ENCODE results near the gene DUXA.
"Not testable (repeated sequence)": the region's sequence is repeated elsewhere in the genome, so short reads cannot be mapped to it uniquely, and the experiment has no call there.

DUXA gene

DNA sequence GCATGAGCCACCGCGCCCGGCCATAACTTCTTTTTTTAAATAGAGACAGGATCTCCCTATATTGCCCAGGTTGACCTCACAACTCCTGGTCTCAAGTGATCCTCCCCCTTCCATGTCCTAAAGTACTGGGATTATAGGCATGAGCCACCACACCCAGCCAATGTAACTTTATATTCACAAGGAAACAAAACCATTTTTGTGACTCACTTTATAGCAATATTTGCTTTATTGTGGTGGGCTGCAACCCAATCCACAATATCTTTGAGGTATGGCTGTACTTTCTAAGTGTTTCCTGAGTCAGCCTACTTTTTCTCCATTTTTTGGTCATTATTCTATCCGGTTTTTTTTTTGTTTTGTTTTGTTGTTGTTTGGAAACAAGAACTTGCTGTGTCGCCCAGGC lies 14.4 kb downstream of the DUXA start:
- no peak for DNase-seq
- Histone ChIP-seq H3K27me3 (no peaks in the 10 kb centered on the region), H3K36me3 (no peaks in the 10 kb centered on the region), H3K4me3 (ENCODE audit: low read depth, low read length) (no peak overlapping the region), H3K9me3 (no peaks in the 10 kb centered on the region), H3K4me1 (no peaks in the 10 kb centered on the region)
- TF ChIP-seq, protein P1, sequence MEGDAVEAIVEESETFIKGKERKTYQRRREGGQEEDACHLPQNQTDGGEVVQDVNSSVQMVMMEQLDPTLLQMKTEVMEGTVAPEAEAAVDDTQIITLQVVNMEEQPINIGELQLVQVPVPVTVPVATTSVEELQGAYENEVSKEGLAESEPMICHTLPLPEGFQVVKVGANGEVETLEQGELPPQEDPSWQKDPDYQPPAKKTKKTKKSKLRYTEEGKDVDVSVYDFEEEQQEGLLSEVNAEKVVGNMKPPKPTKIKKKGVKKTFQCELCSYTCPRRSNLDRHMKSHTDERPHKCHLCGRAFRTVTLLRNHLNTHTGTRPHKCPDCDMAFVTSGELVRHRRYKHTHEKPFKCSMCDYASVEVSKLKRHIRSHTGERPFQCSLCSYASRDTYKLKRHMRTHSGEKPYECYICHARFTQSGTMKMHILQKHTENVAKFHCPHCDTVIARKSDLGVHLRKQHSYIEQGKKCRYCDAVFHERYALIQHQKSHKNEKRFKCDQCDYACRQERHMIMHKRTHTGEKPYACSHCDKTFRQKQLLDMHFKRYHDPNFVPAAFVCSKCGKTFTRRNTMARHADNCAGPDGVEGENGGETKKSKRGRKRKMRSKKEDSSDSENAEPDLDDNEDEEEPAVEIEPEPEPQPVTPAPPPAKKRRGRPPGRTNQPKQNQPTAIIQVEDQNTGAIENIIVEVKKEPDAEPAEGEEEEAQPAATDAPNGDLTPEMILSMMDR (IDR thresholded peaks at IDR 0.05; ENCODE audit: low read depth, low read length), result no peak

DNA sequence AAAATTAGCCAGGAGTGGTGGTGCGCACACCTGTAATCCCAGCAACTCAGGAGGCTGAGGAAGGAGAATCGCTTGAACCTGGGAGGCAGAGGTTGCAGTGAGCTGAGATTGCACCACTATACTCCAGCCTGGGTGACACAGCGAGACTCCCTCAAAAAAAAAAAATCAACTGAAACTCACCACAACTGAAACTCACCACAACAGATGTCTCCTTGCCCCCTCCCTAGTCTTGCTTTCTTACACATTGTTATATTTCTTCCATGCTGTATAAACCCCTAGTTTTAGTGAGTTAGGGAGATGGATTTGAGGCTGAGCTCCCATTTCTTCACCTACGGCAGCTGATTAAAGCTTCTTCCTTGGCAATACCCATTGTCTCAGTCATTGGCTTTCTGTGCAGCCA lies 25.6 kb downstream of the DUXA start:
- no peak for DNase-seq
- Histone ChIP-seq H3K9me3 (no peaks in the 10 kb centered on the region), H3K36me3 (no peaks in the 10 kb centered on the region), H3K4me3 (ENCODE audit: low read depth, low read length) (no peak overlapping the region), H3K27me3 (no peaks in the 10 kb centered on the region), H3K4me1 (no peaks in the 10 kb centered on the region)
- TF ChIP-seq, protein P1 (IDR thresholded peaks at IDR 0.05; ENCODE audit: low read depth, low read length), result no peak

DNA sequence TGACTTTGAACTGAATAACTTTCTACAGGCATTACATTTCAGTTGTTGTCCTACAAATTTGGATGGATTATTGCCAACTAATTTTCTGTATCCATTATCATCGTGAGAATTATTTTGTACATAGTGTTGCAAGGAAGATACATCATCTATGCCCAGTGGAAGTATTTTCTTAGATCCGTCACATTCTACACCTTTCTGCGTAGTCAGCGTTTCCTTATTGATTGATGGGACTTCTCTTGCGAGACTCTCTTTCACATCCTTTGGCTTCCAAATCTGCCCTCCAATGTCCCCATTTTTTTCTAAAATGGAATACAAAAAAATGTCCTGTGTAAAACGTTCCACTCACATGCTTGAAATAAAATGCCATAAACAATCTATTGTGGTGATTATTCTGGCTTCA lies 31.5 kb downstream of the DUXA start:
- Histone ChIP-seq H3K4me3 (ENCODE audit: low read depth, low read length) (no peak overlapping the region), H3K27me3 (no peaks in the 10 kb centered on the region), H3K36me3 (no peaks in the 10 kb centered on the region), H3K9me3 (no peaks in the 10 kb centered on the region), H3K4me1 (no peaks in the 10 kb centered on the region)
- DNase-seq, result no peak
- TF ChIP-seq, protein P1 (IDR thresholded peaks at IDR 0.05; ENCODE audit: low read depth, low read length), result no peak

DNA sequence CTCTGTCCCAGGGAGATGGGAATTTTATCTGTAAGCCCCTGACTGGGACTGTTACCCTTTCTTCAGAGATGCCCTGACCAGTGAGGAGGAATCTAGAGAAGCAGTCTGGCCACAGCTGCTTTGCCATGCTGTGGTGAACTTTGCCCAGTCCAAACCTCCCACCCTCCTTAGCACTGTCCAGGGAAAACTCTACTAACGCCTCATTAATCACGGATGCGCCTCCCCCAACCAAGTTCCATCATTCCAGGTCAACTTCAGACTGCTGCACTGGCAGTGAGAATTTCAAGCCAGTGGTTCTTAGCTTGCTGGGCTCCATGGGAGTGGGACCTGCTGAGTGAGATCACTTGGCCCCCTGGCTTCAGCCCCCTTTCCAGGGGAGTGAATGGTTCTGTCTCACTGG lies 39.9 kb downstream of the DUXA start:
- not testable (repeated sequence) for H3K4me3 ChIP-seq (ENCODE audit: low read depth, low read length); H3K36me3 ChIP-seq; H3K4me1 ChIP-seq; H3K9me3 ChIP-seq; DNase-seq; H3K27me3 ChIP-seq

DNA sequence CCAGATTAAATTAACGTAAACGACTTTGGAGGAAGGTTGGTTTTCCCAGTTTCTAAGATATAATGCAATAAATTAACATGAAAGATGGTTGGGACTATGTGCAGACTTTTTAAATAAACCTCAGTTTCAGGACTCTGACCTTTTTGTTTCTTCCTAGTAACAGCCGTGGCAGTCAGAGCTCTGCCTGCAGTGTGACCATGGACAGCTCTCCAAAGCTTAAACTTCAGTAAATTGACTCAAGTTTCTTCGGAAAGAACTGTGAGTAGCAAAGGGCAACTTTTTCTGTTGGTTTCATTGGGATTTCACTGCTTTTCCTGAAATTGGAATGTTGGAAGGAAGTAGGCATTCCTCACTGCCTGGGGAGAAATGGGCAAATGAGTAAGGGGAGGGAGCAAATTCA lies 43.4 kb downstream of the DUXA start:
- no peaks in the 10 kb centered on the region for H3K27me3 ChIP-seq
- no peak overlapping the region for H3K4me3 ChIP-seq (ENCODE audit: low read depth, low read length)
- no peaks in the 10 kb centered on the region for H3K36me3 ChIP-seq
- H3K4me1 ChIP-seq, result no peaks in the 10 kb centered on the region
- H3K9me3 ChIP-seq, result no peaks in the 10 kb centered on the region
- TF ChIP-seq, protein P1 (IDR thresholded peaks at IDR 0.05; ENCODE audit: low read depth, low read length), result no peak
- DNase-seq, result no peak

DNA sequence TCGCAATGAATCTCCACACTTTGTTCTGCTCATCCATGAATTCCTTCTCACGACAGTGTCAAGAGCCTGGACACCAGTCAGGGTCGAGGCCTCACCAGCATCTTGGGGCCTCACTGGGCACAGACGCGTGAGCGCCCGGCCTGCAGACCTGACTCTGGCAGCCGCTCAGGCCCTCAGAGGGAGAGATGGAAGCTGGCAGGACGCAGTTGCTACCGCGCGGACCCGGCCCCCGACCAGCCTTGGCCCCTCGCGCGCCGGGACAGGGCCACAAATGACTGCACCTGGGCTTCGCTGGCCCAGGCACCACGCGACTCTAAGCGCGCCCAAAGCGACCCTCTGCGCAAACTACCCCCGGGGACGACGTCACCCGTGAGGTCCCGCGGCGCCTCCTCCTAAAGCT lies 48.4 kb downstream of the DUXA start:
- Histone ChIP-seq H3K9me3 (no peaks in the 10 kb centered on the region), H3K4me3 (ENCODE audit: low read depth, low read length) (no peak overlapping the region), H3K4me1 (no peaks in the 10 kb centered on the region), H3K36me3 (no peaks in the 10 kb centered on the region), H3K27me3 (no peaks in the 10 kb centered on the region)
- TF ChIP-seq, protein P1 (IDR thresholded peaks at IDR 0.05; ENCODE audit: low read depth, low read length), result no peak
- DNase-seq, result no peak

DNA sequence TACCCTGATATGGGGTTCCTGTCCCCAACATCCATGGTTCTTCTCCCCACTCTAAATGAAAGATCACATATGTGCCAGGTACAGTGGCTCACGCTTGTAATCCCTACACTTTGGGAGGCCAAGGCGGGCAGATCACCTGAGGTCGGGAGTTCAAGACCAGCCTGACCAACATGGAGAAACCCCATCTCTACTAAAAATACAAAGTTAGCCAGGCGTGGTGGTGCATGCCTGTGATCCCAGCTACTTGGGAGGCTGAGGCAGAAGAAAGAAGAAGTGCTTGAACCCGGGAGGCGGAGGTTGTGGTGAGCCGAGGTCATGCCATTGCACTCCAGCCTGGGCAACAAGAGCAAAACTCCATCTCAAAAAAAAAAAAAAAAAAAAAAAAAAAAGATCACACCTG lies 53.8 kb downstream of the DUXA start:
- H3K9me3 ChIP-seq; H3K4me3 ChIP-seq (ENCODE audit: low read depth, low read length); DNase-seq; H3K4me1 ChIP-seq; H3K36me3 ChIP-seq; H3K27me3 ChIP-seq: not testable (repeated sequence)
